IMR-90 (cell line): ENCODE data around the gene PM20D2. TPM values are rescaled to one million over a fixed set of nuclear protein-coding genes. Genes with fewer than 3 reads are reported as not detected.

Experiments used
- ATAC-seq: fragments of 200-7000 bp; cut with Tn5 transposase; 2 replicates; pipeline ENCODE4 v1.9.1; 2020; ENCODE audit warnings: low read depth, mild to moderate bottlenecking, moderate library complexity
- BruUV-seq: library from RNA; stranded (reverse); fragments of 400-500 nt; replicated peaks from 2 replicates; lab custom pipeline; 2021; lab: Mats Ljungman, UMichigan
- CTCF ChIA-PET: fragments of 300-600 bp; formaldehyde crosslinking; extraction: SDS; loops from one replicate; lab custom pipeline; 2021; ENCODE audit warnings: antibody characterized with exemption; lab: Yijun Ruan, JAX
- POLR2A ChIA-PET: fragments of 300-600 bp; sonication (Branson Sonifier 250); formaldehyde crosslinking; loops from one replicate; lab custom pipeline; 2022; ENCODE audit warnings: antibody characterized with exemption; ENCODE audit not compliant: unreplicated experiment; lab: Charles Lee
- DNase-seq: peaks from one replicate; pipeline ENCODE4 v3.0.0; 2013
- H2AFZ ChIP-seq: replicated peaks from 2 replicates; pipeline ENCODE3; 2013; ENCODE audit warnings: low read length, mild to moderate bottlenecking; ENCODE audit not compliant: poor library complexity
- H2AK5ac ChIP-seq: 2 replicates; pipeline ENCODE4 v1.6.1; 2013; ENCODE audit warnings: low read depth, low read length, inconsistent platforms
- H2AK9ac ChIP-seq: replicated peaks from 2 replicates; pipeline ENCODE3; 2013; ENCODE audit warnings: mild to moderate bottlenecking, low read depth, low read length, moderate library complexity; ENCODE audit not compliant: poor library complexity
- H2BK120ac ChIP-seq: 2 replicates; pipeline ENCODE4 v1.6.1; 2013; ENCODE audit warnings: low read depth, low read length, inconsistent platforms
- H2BK15ac ChIP-seq: 3 replicates; pipeline ENCODE4 v1.6.1; 2013; ENCODE audit warnings: low read depth, low read length, inconsistent platforms
- H2BK20ac ChIP-seq: 2 replicates; pipeline ENCODE4 v1.6.1; 2013; ENCODE audit warnings: low read depth, mild to moderate bottlenecking, inconsistent platforms, low read length, moderate library complexity
- H2BK5ac ChIP-seq: 2 replicates; pipeline ENCODE4 v1.6.1; 2013; ENCODE audit warnings: mild to moderate bottlenecking, low read depth, low read length, inconsistent platforms; ENCODE audit not compliant: poor library complexity, severe bottlenecking
- H3K14ac ChIP-seq: replicated peaks from 2 replicates; pipeline ENCODE4 v1.6.1; 2013; ENCODE audit warnings: low read depth, low read length, inconsistent platforms
- H3K18ac ChIP-seq: 2 replicates; pipeline ENCODE4 v1.6.1; 2013; ENCODE audit warnings: low read depth, low read length, control low read depth
- H3K23ac ChIP-seq: 2 replicates; pipeline ENCODE4 v1.6.1; 2013; ENCODE audit warnings: low read depth, low read length, inconsistent platforms
- H3K27ac ChIP-seq: 2 replicates; pipeline ENCODE4 v1.5.1; 2013; ENCODE audit warnings: mild to moderate bottlenecking, control low read depth, low read length; ENCODE audit not compliant: insufficient read depth
- H3K27me3 ChIP-seq: 2 replicates; pipeline ENCODE4 v1.6.1; 2013; ENCODE audit warnings: low read length; ENCODE audit not compliant: control insufficient read depth, insufficient read depth
- H3K36me3 ChIP-seq: 2 replicates; pipeline ENCODE4 v1.6.1; 2013; ENCODE audit warnings: low read length, mixed read lengths; ENCODE audit not compliant: control insufficient read depth, insufficient read depth
- H3K4ac ChIP-seq: 2 replicates; pipeline ENCODE4 v1.6.1; 2013; ENCODE audit warnings: low read depth, low read length, inconsistent platforms
- H3K4me1 ChIP-seq: 2 replicates; pipeline ENCODE4 v1.6.1; 2013; ENCODE audit warnings: low read length, mixed read lengths; ENCODE audit not compliant: control insufficient read depth, insufficient read depth
- H3K4me2 ChIP-seq: 2 replicates; pipeline ENCODE4 v1.6.1; 2013; ENCODE audit warnings: low read depth, mild to moderate bottlenecking, control low read depth, low read length, moderate library complexity
- H3K4me3 ChIP-seq: 2 replicates; pipeline ENCODE4 v1.5.1; 2013; ENCODE audit warnings: low read depth, mild to moderate bottlenecking, control low read depth, low read length, moderate library complexity; ENCODE audit not compliant: insufficient read depth
- H3K56ac ChIP-seq: 2 replicates; pipeline ENCODE4 v1.6.1; 2013; ENCODE audit warnings: low read length, inconsistent platforms; ENCODE audit not compliant: insufficient read depth; ENCODE audit errors: extremely low read depth
- H3K79me1 ChIP-seq, 2 experiments: 2 replicates each; pipeline ENCODE4 v1.6.1; 2013; ENCODE audit warnings: low read length in 2 of 2, inconsistent platforms in 1 of 2, low read depth in 1 of 2
- H3K9ac ChIP-seq: 2 replicates; pipeline ENCODE4 v1.6.1; 2013; ENCODE audit warnings: low read depth, low read length, control low read depth
- H3K9me1 ChIP-seq: 2 replicates; pipeline ENCODE4 v1.6.1; 2013; ENCODE audit warnings: low read length, inconsistent platforms; ENCODE audit not compliant: insufficient read depth
- H3K9me3 ChIP-seq: 2 replicates; pipeline ENCODE4 v1.6.1; 2013; ENCODE audit warnings: low read length; ENCODE audit not compliant: control insufficient read depth, insufficient read depth
- H4K20me1 ChIP-seq: 2 replicates; pipeline ENCODE4 v1.6.1; 2013; ENCODE audit warnings: low read length, inconsistent platforms; ENCODE audit not compliant: insufficient read depth
- H4K5ac ChIP-seq: 2 replicates; pipeline ENCODE4 v1.6.1; 2013; ENCODE audit warnings: mild to moderate bottlenecking, low read depth, low read length, control low read depth
- H4K8ac ChIP-seq, 2 experiments: 2 replicates each; pipeline ENCODE4 v1.6.1; 2013; ENCODE audit warnings: low read depth in 2 of 2, low read length in 2 of 2, control low read depth in 1 of 2, inconsistent platforms in 1 of 2
- H4K91ac ChIP-seq: 2 replicates; pipeline ENCODE4 v1.6.1; 2013; ENCODE audit warnings: low read depth, low read length, inconsistent platforms; ENCODE audit not compliant: insufficient read depth
- CEBPB ChIP-seq: IDR thresholded peaks from 2 replicates; pipeline ENCODE4 v1.6.1; 2012; ENCODE audit warnings: low read depth, low read length, improper control_type of control experiment
- CHD1 ChIP-seq: IDR thresholded peaks from 2 replicates; pipeline ENCODE4 v1.6.1; 2012; ENCODE audit warnings: low read depth, low read length, improper control_type of control experiment
- ELK1 ChIP-seq: fragments of 150-350 bp; IDR thresholded peaks from 2 replicates; pipeline ENCODE4 v1.6.1; 2016; ENCODE audit warnings: low read depth, mild to moderate bottlenecking, low read length, moderate library complexity, borderline replicate concordance
- FOS ChIP-seq: fragments of 150-350 bp; IDR thresholded peaks from 2 replicates; pipeline ENCODE4 v1.6.1; 2016; ENCODE audit warnings: low read depth, low read length
- MAFK ChIP-seq: IDR thresholded peaks from 2 replicates; pipeline ENCODE4 v1.6.1; 2012; ENCODE audit warnings: low read depth, low read length, improper control_type of control experiment
- MAZ ChIP-seq: IDR thresholded peaks from 2 replicates; pipeline ENCODE4 v1.6.1; 2012; ENCODE audit warnings: low read depth, mild to moderate bottlenecking, low read length, improper control_type of control experiment, moderate library complexity, borderline replicate concordance
- MXI1 ChIP-seq: IDR thresholded peaks from 2 replicates; pipeline ENCODE4 v1.6.1; 2012; ENCODE audit warnings: low read depth, mild to moderate bottlenecking, low read length, moderate library complexity, borderline replicate concordance
- POLR2A ChIP-seq: IDR thresholded peaks from 2 replicates; pipeline ENCODE4 v1.6.1; 2012; ENCODE audit warnings: mild to moderate bottlenecking, low read depth, low read length
- RAD21 ChIP-seq: IDR thresholded peaks from 2 replicates; pipeline ENCODE4 v1.6.1; 2012; ENCODE audit warnings: low read length, improper control_type of control experiment
- RCOR1 ChIP-seq: IDR thresholded peaks from 2 replicates; pipeline ENCODE4 v1.6.1; 2012; ENCODE audit warnings: mild to moderate bottlenecking, low read length, improper control_type of control experiment; ENCODE audit not compliant: insufficient replicate concordance
- RFX5 ChIP-seq: IDR thresholded peaks from 2 replicates; pipeline ENCODE4 v1.8.0; 2012; ENCODE audit warnings: low read depth, mild to moderate bottlenecking, low read length, moderate library complexity
- SMC3 ChIP-seq: fragments of 150-350 bp; IDR thresholded peaks from 2 replicates; pipeline ENCODE4 v1.6.1; 2016; ENCODE audit warnings: low read depth, mild to moderate bottlenecking, antibody characterized with exemption, low read length, moderate library complexity
- WGBS, 2 experiments: methylation state at CpG; one replicate each; pipeline versions ENCODE4 v1.1.5 to v1.1.7; 2013; ENCODE audit warnings: missing lambda C conversion rate in 2 of 2; ENCODE audit not compliant: insufficient read length in 1 of 2; ENCODE audit errors: extremely low coverage in 2 of 2; 5-methylcytosine and 5-hydroxymethylcytosine counted together
- dilution Hi-C: fragments of 300-500 bp; cut with HindIII; formaldehyde crosslinking; loops from one replicate; pipeline ENCODE4 v1.14.3; 2018; ENCODE audit warnings: low sequenced_read_pairs; ENCODE audit not compliant: unreplicated experiment
- in situ Hi-C: fragments of 300-500 bp; cut with MboI; formaldehyde crosslinking; loops from 3 replicates; pipeline ENCODE4 v1.14.3; 2019; ENCODE audit warnings: low sequenced_read_pairs, inconsistent platforms, mixed read lengths
- intact Hi-C: fragments of 100-400 bp; cut with micrococcal nuclease; formaldehyde crosslinking; loops from 2 replicates; pipeline ENCODE4 v1.10.0; 2022
- polyA plus RNA-seq, 3 experiments: library from polyadenylated mRNA; depleted of rRNA; stranded (reverse); fragments of >200 nt; gene quantifications; 2 replicates each; pipeline ENCODE4 v1.2.3, GENCODE V29; 2012; ENCODE audit warnings: low replicate concordance in 1 of 3
- total RNA-seq: library from RNA; depleted of rRNA; stranded (reverse); fragments of >200 nt; gene quantifications from 2 replicates; pipeline ENCODE4 v1.2.3, GENCODE V29; 2012
- TF ChIP-seq, protein P1 (sequence below): fragments of 150-350 bp; IDR thresholded peaks from 2 replicates; pipeline ENCODE4 v1.6.1; 2017; ENCODE audit warnings: mild to moderate bottlenecking, antibody characterized with exemption, low read length, low read depth

PM20D2 gene
- total and polyA plus RNA-seq, 2 of the 4 experiments (the other 2 are of a cell fraction), result 6.0 to 6.5 TPM

- H3K27me3 ChIP-seq, result no peaks in the 10 kb centered on the region; the same call in none of the 2 replicates
- no peak overlapping the region for H2BK15ac ChIP-seq
- H3K79me1 ChIP-seq, result no peaks in the 10 kb centered on the region
- no peak overlapping the region for H3K23ac ChIP-seq
- no peaks in the 10 kb centered on the region for H3K9me3 ChIP-seq
- POLR2A ChIA-PET, result no interaction called here
- no peaks in the 10 kb centered on the region for H4K20me1 ChIP-seq
- H2AFZ ChIP-seq, result no peak overlapping the region
- intact Hi-C loops, result no loop called here
- DNase-seq (no peak), ATAC-seq (no peak)
- 95% methylated on average over 4 of the region's 6 CpGs; no CpG with 5 or more reads in 1 of the 2 experiments for WGBS, 2 experiments
- H3K18ac ChIP-seq, result no peak overlapping the region
- H3K36me3 ChIP-seq, result no peaks in the 10 kb centered on the region
- H4K8ac ChIP-seq, result no peak overlapping the region
- in situ Hi-C loops, result no loop called here
- H3K14ac ChIP-seq, result no peak overlapping the region
- H3K27ac ChIP-seq, result no peak overlapping the region
- H4K91ac ChIP-seq, result no peak overlapping the region
- no TSS peak for BruUV-seq
- dilution Hi-C loops, result no loop called here
- no peak overlapping the region for H3K56ac ChIP-seq
- no peak overlapping the region for H2BK20ac ChIP-seq
- H3K4me2 ChIP-seq, result no peak overlapping the region
- H4K5ac ChIP-seq, result no peak overlapping the region
- no peak overlapping the region for H3K9ac ChIP-seq
- CTCF ChIA-PET, result interaction anchor here (0.6 kb wide), 2 partner anchors 249 to 706 kb away, joined by 3 read pairs; no protein-coding TSS in a partner anchor
- no peak overlapping the region for H2AK9ac ChIP-seq
- H2BK5ac ChIP-seq, result no peak overlapping the region
- no peak overlapping the region for H2AK5ac ChIP-seq
- H3K4me1 ChIP-seq, result no peaks in the 10 kb centered on the region
- TF ChIP-seq MAZ, result no peak
- no peak for TF ChIP-seq CHD1
- TF ChIP-seq RAD21, result no peak
- TF ChIP-seq SMC3, result no peak
- TF ChIP-seq RCOR1, result no peak
- no peak for TF ChIP-seq MXI1
- TF ChIP-seq, protein P1, sequence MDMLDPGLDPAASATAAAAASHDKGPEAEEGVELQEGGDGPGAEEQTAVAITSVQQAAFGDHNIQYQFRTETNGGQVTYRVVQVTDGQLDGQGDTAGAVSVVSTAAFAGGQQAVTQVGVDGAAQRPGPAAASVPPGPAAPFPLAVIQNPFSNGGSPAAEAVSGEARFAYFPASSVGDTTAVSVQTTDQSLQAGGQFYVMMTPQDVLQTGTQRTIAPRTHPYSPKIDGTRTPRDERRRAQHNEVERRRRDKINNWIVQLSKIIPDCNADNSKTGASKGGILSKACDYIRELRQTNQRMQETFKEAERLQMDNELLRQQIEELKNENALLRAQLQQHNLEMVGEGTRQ, result no peak
- TF ChIP-seq RFX5, result no peak
- TF ChIP-seq POLR2A, result no peak
- TF ChIP-seq FOS, result no peak
- no peak for TF ChIP-seq MAFK
- TF ChIP-seq ELK1, result no peak
- no peak for TF ChIP-seq CEBPB
- H3K4me3 ChIP-seq, result no peak overlapping the region
- H3K4ac ChIP-seq, result no peak overlapping the region
- H3K9me1 ChIP-seq, result no peaks in the 10 kb centered on the region
- no peak overlapping the region for H2BK120ac ChIP-seq
These were observed 63.6 kb downstream of the PM20D2 start for GRCh38 chr6:89209457-89209856.
